ENCODE measurements around the gene SLC25A48. TPM values are rescaled to one million over a fixed set of nuclear protein-coding genes. Genes with fewer than 3 reads are reported as not detected.

The SLC25A48 gene
- total and polyA plus RNA-seq, 3 experiments from 2014 or later = not detected

GRCh38 chr5:135883026-135883425 lies 48.6 kb downstream of the SLC25A48 start:
- Histone ChIP-seq H3K27me3 (ENCODE audit: insufficient read depth, low read length, poor library complexity, severe bottlenecking) (no peaks in the 10 kb centered on the region), H3K4me3 (ENCODE audit: low read length) (no peak overlapping the region), H3K4me1 (ENCODE audit: insufficient read depth, low read length) (peaks cover 5% of the 10 kb centered on the region), H3K36me3 (ENCODE audit: insufficient read depth, low read length) (no peaks in the 10 kb centered on the region), H3K9me3 (ENCODE audit: low read length) (no peaks in the 10 kb centered on the region), H3K27ac (ENCODE audit: low read depth, low read length) (no peak overlapping the region)
- Mint-ChIP-seq H3K4me3 (no peak overlapping the region), H3K4me1 (peaks cover 8 to 9% (median 8%) of the 10 kb centered on the region in 3 donors), H3K9me3 (no peaks in the 10 kb centered on the region), H3K27me3 (peaks cover 24 to 58% of the 10 kb centered on the region in 2 donors), H3K27ac (no peak overlapping the region), H3K36me3 (no peaks in the 10 kb centered on the region)
- POLR2A ChIA-PET = no interaction called here
- DNase-seq = no peak
- CTCF ChIA-PET = interaction anchor here (1.4 kb wide), 1 partner anchor 179 kb away, joined by 3 read pairs; no protein-coding TSS in a partner anchor

DNA sequence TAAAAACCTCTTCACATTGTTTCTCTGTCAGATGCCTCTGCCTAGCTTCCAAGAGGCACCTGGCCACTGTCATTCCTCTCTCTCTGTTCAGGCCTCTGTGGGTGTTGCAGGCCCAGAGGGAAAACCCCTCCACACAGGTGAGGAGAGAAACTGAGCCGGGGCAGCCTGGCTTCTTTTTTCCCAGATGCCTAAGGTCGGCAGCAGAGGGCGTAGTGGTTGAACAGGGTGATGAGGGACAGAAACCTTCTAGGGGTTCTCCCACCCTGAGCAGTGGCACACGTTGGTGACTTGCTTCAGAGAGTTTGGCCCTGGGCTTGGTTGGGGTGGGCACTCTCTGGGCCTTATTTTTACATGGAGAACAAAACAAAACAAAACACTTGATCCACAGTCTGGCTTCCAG lies 49.0 kb downstream of the SLC25A48 start:
- peaks cover 5% of the 10 kb centered on the region for H3K4me1 ChIP-seq (ENCODE audit: insufficient read depth, low read length)
- peaks cover 8 to 9% (median 8%) of the 10 kb centered on the region in 3 donors for H3K4me1 Mint-ChIP-seq
- H3K27ac Mint-ChIP-seq = no peak overlapping the region
- H3K4me3 Mint-ChIP-seq = no peak overlapping the region
- no peak for DNase-seq
- POLR2A ChIA-PET = no interaction called here
- H3K36me3 Mint-ChIP-seq = no peaks in the 10 kb centered on the region
- H3K36me3 ChIP-seq (ENCODE audit: insufficient read depth, low read length) = no peaks in the 10 kb centered on the region
- no peaks in the 10 kb centered on the region for H3K27me3 ChIP-seq (ENCODE audit: insufficient read depth, low read length, poor library complexity, severe bottlenecking)
- no peaks in the 10 kb centered on the region for H3K9me3 ChIP-seq (ENCODE audit: low read length)
- peaks cover 21 to 58% of the 10 kb centered on the region in 2 donors for H3K27me3 Mint-ChIP-seq
- CTCF ChIA-PET = no interaction called here
- no peak overlapping the region for H3K4me3 ChIP-seq (ENCODE audit: low read length)
- H3K27ac ChIP-seq (ENCODE audit: low read depth, low read length) = no peak overlapping the region
- H3K9me3 Mint-ChIP-seq = no peaks in the 10 kb centered on the region

DNA sequence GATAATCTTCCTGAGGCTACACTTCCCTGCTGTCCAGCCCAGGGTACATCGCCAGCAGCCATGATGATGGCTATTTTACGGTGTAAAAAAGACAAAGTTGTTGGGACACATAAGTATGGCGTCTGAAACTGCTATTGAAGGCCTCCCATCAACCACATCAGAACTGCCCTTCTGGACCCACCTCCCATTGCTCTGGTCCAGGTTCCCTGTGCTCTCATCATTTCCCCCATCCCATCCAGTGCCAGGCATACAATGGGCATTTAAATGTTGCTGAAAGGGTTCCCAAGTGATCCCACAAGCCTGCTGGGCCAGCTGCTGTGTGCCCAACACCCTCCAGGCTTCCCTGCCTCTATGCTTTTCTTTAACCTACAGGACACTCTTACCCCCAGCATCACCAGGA lies 50.6 kb downstream of the SLC25A48 start:
- Histone ChIP-seq H3K4me1 (ENCODE audit: insufficient read depth, low read length) (peaks cover 5% of the 10 kb centered on the region), H3K4me3 (ENCODE audit: low read length) (no peak overlapping the region), H3K9me3 (ENCODE audit: low read length) (no peaks in the 10 kb centered on the region), H3K27ac (ENCODE audit: low read depth, low read length) (no peak overlapping the region), H3K27me3 (ENCODE audit: insufficient read depth, low read length, poor library complexity, severe bottlenecking) (no peaks in the 10 kb centered on the region), H3K36me3 (ENCODE audit: insufficient read depth, low read length) (no peaks in the 10 kb centered on the region)
- no peak for DNase-seq
- CTCF ChIA-PET = no interaction called here
- Mint-ChIP-seq H3K27me3 (peaks cover 21 to 50% of the 10 kb centered on the region in 2 donors), H3K27ac (peak overlapping the region in 1 of 8 donors; percentile 59), H3K9me3 (no peaks in the 10 kb centered on the region), H3K4me3 (no peak overlapping the region), H3K4me1 (peaks cover 8 to 10% (median 8%) of the 10 kb centered on the region in 3 donors), H3K36me3 (no peaks in the 10 kb centered on the region)
- POLR2A ChIA-PET = no interaction called here

DNA sequence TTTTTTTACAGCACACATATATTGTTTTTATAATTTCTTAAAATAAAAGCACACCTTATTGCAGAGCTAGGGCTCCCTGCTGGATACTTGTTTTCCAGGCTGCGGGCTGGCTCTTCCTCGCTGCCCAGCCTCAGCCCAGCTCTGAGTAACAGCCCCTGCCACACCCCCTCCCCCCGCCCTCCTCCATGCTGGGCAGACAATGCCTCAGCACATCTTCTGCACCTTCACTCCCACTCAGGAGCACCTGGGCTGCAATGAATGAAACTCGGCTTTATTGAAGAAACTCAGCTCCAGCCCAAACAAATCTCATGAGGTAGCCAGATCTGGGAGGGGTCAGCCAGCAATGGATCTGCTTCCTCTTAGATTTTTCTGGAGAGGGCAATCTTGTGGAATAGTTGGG lies 51.7 kb downstream of the SLC25A48 start:
- CTCF ChIA-PET = interaction anchor here (1.2 to 1.4 kb wide), 2 partner anchors 59 to 195 kb away, joined by 4 read pairs; no protein-coding TSS in a partner anchor
- H3K4me3 ChIP-seq (ENCODE audit: low read length) = no peak overlapping the region

GRCh38 chr5:135887447-135887864 lies 53.0 kb downstream of the SLC25A48 start:
- CTCF ChIA-PET = interaction anchor here (1.0 to 1.9 kb wide), 2 partner anchors 192 to 195 kb away, joined by 3 to 10 read pairs; no protein-coding TSS in a partner anchor
- POLR2A ChIA-PET = no interaction called here

More for the DNA sequence above, 51.7 kb downstream of the SLC25A48 start:
- Histone ChIP-seq H3K27me3 (ENCODE audit: insufficient read depth, low read length, poor library complexity, severe bottlenecking) (no peaks in the 10 kb centered on the region), H3K4me1 (ENCODE audit: insufficient read depth, low read length) (peaks cover 5% of the 10 kb centered on the region), H3K27ac (ENCODE audit: low read depth, low read length) (no peak overlapping the region), H3K9me3 (ENCODE audit: low read length) (no peaks in the 10 kb centered on the region), H3K36me3 (ENCODE audit: insufficient read depth, low read length) (no peaks in the 10 kb centered on the region)
- Mint-ChIP-seq H3K27me3 (peaks cover 15 to 39% of the 10 kb centered on the region in 2 donors), H3K9me3 (no peaks in the 10 kb centered on the region), H3K27ac (no peak overlapping the region), H3K4me3 (no peak overlapping the region), H3K4me1 (peaks cover 8 to 17% (median 13%) of the 10 kb centered on the region in 3 donors), H3K36me3 (no peaks in the 10 kb centered on the region)
- no peak for DNase-seq
- POLR2A ChIA-PET = no interaction called here

GRCh38 chr5:135887881-135888614 lies 53.6 kb downstream of the SLC25A48 start:
- ChIA-PET CTCF (interaction anchor here (1.0 to 2.0 kb wide), 6 partner anchors 13 to 324 kb away, joined by 3 to 10 read pairs (median 5); no protein-coding TSS in a partner anchor), POLR2A (no interaction called here)
- Histone ChIP-seq H3K27me3 (ENCODE audit: insufficient read depth, low read length, poor library complexity, severe bottlenecking) (no peaks in the 10 kb centered on the region), H3K9me3 (ENCODE audit: low read length) (no peaks in the 10 kb centered on the region), H3K27ac (ENCODE audit: low read depth, low read length) (no peak overlapping the region), H3K36me3 (ENCODE audit: insufficient read depth, low read length) (no peaks in the 10 kb centered on the region), H3K4me1 (ENCODE audit: insufficient read depth, low read length) (peaks cover 5% of the 10 kb centered on the region), H3K4me3 (ENCODE audit: low read length) (no peak overlapping the region)
- H3K9me3 Mint-ChIP-seq = no peaks in the 10 kb centered on the region
- peaks cover 10 to 22% of the 10 kb centered on the region in 2 donors for H3K27me3 Mint-ChIP-seq
- H3K36me3 Mint-ChIP-seq = no peaks in the 10 kb centered on the region
- peaks cover 8 to 17% (median 14%) of the 10 kb centered on the region in 3 donors for H3K4me1 Mint-ChIP-seq
- peak overlapping the region in 3 of 7 donors; percentile 60 to 67 (median 61) for H3K4me3 Mint-ChIP-seq
- peak overlapping the region in 1 of 8 donors; percentile 66 for H3K27ac Mint-ChIP-seq
- no peak for DNase-seq

More at GRCh38 chr5:135887447-135887864, 53.0 kb downstream of the SLC25A48 start:
- Histone ChIP-seq H3K9me3 (ENCODE audit: low read length) (no peaks in the 10 kb centered on the region), H3K27me3 (ENCODE audit: insufficient read depth, low read length, poor library complexity, severe bottlenecking) (no peaks in the 10 kb centered on the region), H3K4me3 (ENCODE audit: low read length) (no peak overlapping the region), H3K27ac (ENCODE audit: low read depth, low read length) (no peak overlapping the region), H3K36me3 (ENCODE audit: insufficient read depth, low read length) (no peaks in the 10 kb centered on the region), H3K4me1 (ENCODE audit: insufficient read depth, low read length) (peaks cover 5% of the 10 kb centered on the region)
- H3K27me3 Mint-ChIP-seq = peaks cover 10 to 27% of the 10 kb centered on the region in 2 donors
- peaks cover 8 to 17% (median 14%) of the 10 kb centered on the region in 3 donors for H3K4me1 Mint-ChIP-seq
- H3K36me3 Mint-ChIP-seq = no peaks in the 10 kb centered on the region
- H3K27ac Mint-ChIP-seq = peak overlapping the region in 1 of 8 donors; percentile 13
- peak; percentile 31 to 73 (median 53) for DNase-seq
- no peaks in the 10 kb centered on the region for H3K9me3 Mint-ChIP-seq
- peak overlapping the region in 6 of 7 donors; percentile 24 to 69 (median 50) for H3K4me3 Mint-ChIP-seq

DNA sequence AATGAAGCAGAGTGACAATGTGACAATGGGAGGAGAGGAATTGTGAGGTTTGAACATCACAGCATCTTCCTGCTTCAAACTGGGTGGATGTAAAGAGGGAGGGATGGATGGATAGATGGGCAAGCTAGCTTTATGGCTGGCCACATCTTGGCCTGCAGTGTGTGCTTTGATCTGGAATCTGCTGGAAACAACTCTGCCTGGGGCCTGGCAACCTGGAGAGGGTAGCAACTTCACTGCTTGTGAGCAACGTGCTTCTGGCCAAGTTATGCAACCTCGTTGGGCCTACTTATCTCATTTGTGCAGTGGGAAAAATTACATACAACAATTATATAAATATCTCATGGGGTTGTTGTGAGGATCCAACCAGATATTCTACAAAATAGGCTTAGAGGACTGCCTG lies 55.8 kb downstream of the SLC25A48 start:
- H3K27me3 Mint-ChIP-seq = peaks cover 5 to 16% of the 10 kb centered on the region in 2 donors
- Histone ChIP-seq H3K27me3 (ENCODE audit: insufficient read depth, low read length, poor library complexity, severe bottlenecking) (no peaks in the 10 kb centered on the region), H3K9me3 (ENCODE audit: low read length) (no peaks in the 10 kb centered on the region), H3K4me3 (ENCODE audit: low read length) (no peak overlapping the region), H3K27ac (ENCODE audit: low read depth, low read length) (no peak overlapping the region), H3K4me1 (ENCODE audit: insufficient read depth, low read length) (peaks cover 5% of the 10 kb centered on the region), H3K36me3 (ENCODE audit: insufficient read depth, low read length) (no peaks in the 10 kb centered on the region)
- POLR2A ChIA-PET = no interaction called here
- CTCF ChIA-PET = interaction anchor here (1.6 kb wide), 2 partner anchors 8 to 11 kb away, joined by 3 read pairs; no protein-coding TSS in a partner anchor
- peaks cover 8 to 17% (median 14%) of the 10 kb centered on the region in 3 donors for H3K4me1 Mint-ChIP-seq
- DNase-seq = no peak
- H3K4me3 Mint-ChIP-seq = no peak overlapping the region
- H3K36me3 Mint-ChIP-seq = no peaks in the 10 kb centered on the region
- no peak overlapping the region for H3K27ac Mint-ChIP-seq
- no peaks in the 10 kb centered on the region for H3K9me3 Mint-ChIP-seq

- no peak overlapping the region for H3K27ac Mint-ChIP-seq
- Histone ChIP-seq H3K9me3 (ENCODE audit: low read length) (no peaks in the 10 kb centered on the region), H3K27me3 (ENCODE audit: insufficient read depth, low read length, poor library complexity, severe bottlenecking) (no peaks in the 10 kb centered on the region), H3K4me3 (ENCODE audit: low read length) (no peak overlapping the region), H3K27ac (ENCODE audit: low read depth, low read length) (no peak overlapping the region), H3K36me3 (ENCODE audit: insufficient read depth, low read length) (no peaks in the 10 kb centered on the region), H3K4me1 (ENCODE audit: insufficient read depth, low read length) (peaks cover 5% of the 10 kb centered on the region)
- ChIA-PET CTCF (interaction anchor here (0.7 to 1.6 kb wide), 3 partner anchors 9 to 80 kb away, joined by 3 read pairs; no protein-coding TSS in a partner anchor), POLR2A (no interaction called here)
- H3K9me3 Mint-ChIP-seq = no peaks in the 10 kb centered on the region
- peaks cover 9 to 17% of the 10 kb centered on the region in 2 donors for H3K27me3 Mint-ChIP-seq
- H3K36me3 Mint-ChIP-seq = no peaks in the 10 kb centered on the region
- DNase-seq = no peak
- H3K4me1 Mint-ChIP-seq = peaks cover 8 to 22% (median 14%) of the 10 kb centered on the region in 3 donors
- no peak overlapping the region for H3K4me3 Mint-ChIP-seq
Observed at GRCh38 chr5:135890867-135891266, 56.4 kb downstream of the SLC25A48 start.
